ENCODE measurements around the gene POLRMT.

- TF ChIP-seq CTCF (conservative IDR thresholded peaks at IDR 0.05; ENCODE audit: low read depth, low read length): no peak
- TF ChIP-seq EZH2 (IDR thresholded peaks at IDR 0.05; ENCODE audit: borderline replicate concordance, low read depth, low read length, poor library complexity, severe bottlenecking): no peak
Observed at GRCh38 chr19:567296-567900, 65.9 kb downstream of the POLRMT start.
